Progenitor cell of endocrine pancreas (in vitro differentiated cells): ENCODE results near the gene GLCE. TPM values are rescaled to one million over a fixed set of nuclear protein-coding genes. Genes with fewer than 3 reads are reported as not detected.

ENCODE experiments used
- DNase-seq: peaks from one replicate; pipeline ENCODE4 v3.0.0; 2021; ENCODE audit warnings: low spot score; ENCODE audit not compliant: unreplicated experiment
- H3K27ac Mint-ChIP-seq: 2 replicates; pipeline ENCODE4 v1.8.0; 2021; ENCODE audit warnings: mild to moderate bottlenecking, moderate library complexity, mixed read lengths
- H3K27me3 Mint-ChIP-seq: 2 replicates; pipeline ENCODE4 v1.8.0; 2021; ENCODE audit warnings: mixed read lengths
- H3K36me3 Mint-ChIP-seq: 2 replicates; pipeline ENCODE4 v1.8.0; 2022; ENCODE audit warnings: mixed read lengths; ENCODE audit not compliant: insufficient read depth
- H3K4me1 Mint-ChIP-seq: 2 replicates; pipeline ENCODE4 v1.8.0; 2021; ENCODE audit warnings: low read depth, mixed read lengths
- H3K4me3 Mint-ChIP-seq: 2 replicates; pipeline ENCODE4 v1.8.0; 2021; ENCODE audit warnings: low read depth, mild to moderate bottlenecking, moderate library complexity, mixed read lengths
- H3K9me3 Mint-ChIP-seq: 2 replicates; pipeline ENCODE4 v1.8.0; 2021; ENCODE audit warnings: low read depth, mixed read lengths
- total RNA-seq: library from RNA; stranded (reverse); gene quantifications from 2 replicates; pipeline ENCODE4 v1.2.1, GENCODE V29; 2021
- TF ChIP-seq, protein P1 (sequence below): fragments of 200-600 bp; sonication (generic); IDR thresholded peaks from one replicate; pipeline ENCODE4 v1.5.0; 2021; ENCODE audit warnings: antibody characterized with exemption, mild to moderate bottlenecking; ENCODE audit not compliant: unreplicated experiment

The GLCE gene
- total RNA-seq, 1 donor from 2014 or later: 18.0 TPM

DNA sequence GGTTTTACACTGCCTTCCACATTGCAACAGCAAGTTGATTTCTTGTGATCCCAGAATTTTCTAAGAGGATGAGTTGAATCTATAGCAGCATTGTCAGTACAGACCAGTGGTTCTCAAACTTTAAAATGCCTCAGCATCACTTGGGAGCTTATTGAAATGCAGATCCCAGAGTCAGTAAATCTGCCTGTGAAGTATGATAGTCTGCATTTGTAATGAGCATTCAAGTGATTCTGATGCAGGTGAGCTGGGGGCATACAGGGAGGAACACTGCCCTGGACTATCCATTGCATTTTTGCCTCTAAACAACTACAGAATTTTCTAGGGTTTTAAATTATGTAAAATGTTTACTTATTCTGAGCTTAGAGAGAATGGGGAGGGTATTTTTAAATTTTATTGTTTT, 110.8 kb downstream of the GLCE start:
- H3K4me3 Mint-ChIP-seq: no peak overlapping the region
- H3K27me3 Mint-ChIP-seq: peaks cover 3% of the 10 kb centered on the region
- H3K27ac Mint-ChIP-seq: no peak overlapping the region
- no peaks in the 10 kb centered on the region for H3K9me3 Mint-ChIP-seq
- no peak for DNase-seq
- H3K36me3 Mint-ChIP-seq: no peaks in the 10 kb centered on the region
- peaks cover 5% of the 10 kb centered on the region for H3K4me1 Mint-ChIP-seq
- TF ChIP-seq, protein P1, sequence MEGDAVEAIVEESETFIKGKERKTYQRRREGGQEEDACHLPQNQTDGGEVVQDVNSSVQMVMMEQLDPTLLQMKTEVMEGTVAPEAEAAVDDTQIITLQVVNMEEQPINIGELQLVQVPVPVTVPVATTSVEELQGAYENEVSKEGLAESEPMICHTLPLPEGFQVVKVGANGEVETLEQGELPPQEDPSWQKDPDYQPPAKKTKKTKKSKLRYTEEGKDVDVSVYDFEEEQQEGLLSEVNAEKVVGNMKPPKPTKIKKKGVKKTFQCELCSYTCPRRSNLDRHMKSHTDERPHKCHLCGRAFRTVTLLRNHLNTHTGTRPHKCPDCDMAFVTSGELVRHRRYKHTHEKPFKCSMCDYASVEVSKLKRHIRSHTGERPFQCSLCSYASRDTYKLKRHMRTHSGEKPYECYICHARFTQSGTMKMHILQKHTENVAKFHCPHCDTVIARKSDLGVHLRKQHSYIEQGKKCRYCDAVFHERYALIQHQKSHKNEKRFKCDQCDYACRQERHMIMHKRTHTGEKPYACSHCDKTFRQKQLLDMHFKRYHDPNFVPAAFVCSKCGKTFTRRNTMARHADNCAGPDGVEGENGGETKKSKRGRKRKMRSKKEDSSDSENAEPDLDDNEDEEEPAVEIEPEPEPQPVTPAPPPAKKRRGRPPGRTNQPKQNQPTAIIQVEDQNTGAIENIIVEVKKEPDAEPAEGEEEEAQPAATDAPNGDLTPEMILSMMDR: no peak

DNA sequence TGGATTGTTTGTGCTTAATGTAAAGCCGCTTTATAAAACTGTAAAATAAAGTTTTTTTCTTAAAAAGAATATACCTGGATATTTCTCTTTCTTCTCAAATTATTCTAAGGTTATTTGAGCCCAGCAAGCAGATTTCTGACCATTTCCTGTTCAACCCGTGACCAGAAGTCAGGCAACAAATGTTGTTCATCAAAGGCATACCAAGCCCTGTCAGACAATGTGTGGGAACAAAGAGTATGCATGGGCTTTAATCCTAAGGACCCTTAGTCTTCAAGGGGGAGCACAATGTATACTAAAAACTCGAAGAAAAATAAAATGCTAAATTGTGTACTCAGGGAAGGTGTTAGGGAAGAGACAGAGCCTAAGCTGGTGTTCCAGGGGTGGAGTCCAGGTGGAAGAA, 111.7 kb downstream of the GLCE start:
- peaks cover 6% of the 10 kb centered on the region for H3K4me1 Mint-ChIP-seq
- H3K27ac Mint-ChIP-seq: no peak overlapping the region
- no peaks in the 10 kb centered on the region for H3K36me3 Mint-ChIP-seq
- no peak overlapping the region for H3K4me3 Mint-ChIP-seq
- DNase-seq: no peak
- H3K9me3 Mint-ChIP-seq: no peaks in the 10 kb centered on the region
- TF ChIP-seq, protein P1: no peak
- peaks cover 4% of the 10 kb centered on the region for H3K27me3 Mint-ChIP-seq

DNA sequence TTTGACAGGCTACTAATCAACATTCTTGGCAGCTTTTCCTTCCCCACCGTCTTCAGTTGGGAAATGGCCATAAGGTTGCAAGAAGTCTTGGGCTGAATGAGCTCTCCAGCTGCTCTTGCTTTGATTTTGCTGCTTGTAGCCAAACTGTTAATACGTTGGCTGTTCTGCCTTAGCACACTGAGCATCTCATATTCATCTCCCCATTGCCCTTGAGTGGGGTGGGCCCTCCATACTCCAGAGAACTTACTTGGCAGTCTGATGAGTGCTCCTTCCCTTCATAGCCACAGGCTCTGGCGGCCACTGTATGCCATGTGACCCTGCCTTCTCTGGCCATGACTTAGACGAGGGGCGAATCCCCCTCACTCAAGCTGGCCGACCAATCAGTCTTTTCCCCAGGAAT, 112.5 kb downstream of the GLCE start:
- H3K36me3 Mint-ChIP-seq: no peaks in the 10 kb centered on the region
- peaks cover 4% of the 10 kb centered on the region for H3K27me3 Mint-ChIP-seq
- TF ChIP-seq, protein P1: no peak
- H3K9me3 Mint-ChIP-seq: no peaks in the 10 kb centered on the region
- no peak overlapping the region for H3K4me3 Mint-ChIP-seq
- no peak for DNase-seq
- peaks cover 6% of the 10 kb centered on the region for H3K4me1 Mint-ChIP-seq
- no peak overlapping the region for H3K27ac Mint-ChIP-seq

DNA sequence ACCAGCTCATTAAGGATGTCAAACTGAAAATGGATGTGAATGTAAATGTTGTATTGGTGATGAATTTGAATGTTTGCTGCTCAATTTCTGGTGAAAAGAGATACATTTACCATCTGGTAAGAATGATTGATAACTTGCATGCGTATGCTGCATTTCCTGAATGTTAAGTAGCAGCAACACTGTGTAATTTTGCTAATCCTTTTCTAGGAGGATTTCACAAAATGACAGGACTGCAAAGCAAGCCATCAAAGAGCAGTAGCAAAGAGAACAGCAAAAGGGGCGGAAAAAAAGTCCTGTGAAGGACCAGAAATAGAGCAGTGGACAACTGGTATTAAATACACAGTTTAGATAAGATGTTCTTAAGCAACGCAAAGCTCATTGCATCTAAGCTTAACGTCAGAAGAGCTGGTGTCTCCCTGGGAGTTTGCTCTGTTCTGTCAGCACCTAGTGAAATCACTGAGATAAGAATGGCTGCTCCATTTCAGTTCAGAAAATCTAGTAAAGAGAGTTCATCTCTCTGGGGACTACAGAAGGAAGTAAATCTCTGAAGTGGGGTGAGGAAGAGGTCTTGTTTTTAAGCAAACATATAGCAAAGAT, 114.7 kb downstream of the GLCE start:
- Mint-ChIP-seq H3K4me3 (no peak overlapping the region), H3K36me3 (no peaks in the 10 kb centered on the region), H3K27ac (no peak overlapping the region), H3K9me3 (no peaks in the 10 kb centered on the region), H3K27me3 (peaks cover 4% of the 10 kb centered on the region), H3K4me1 (peaks cover 6% of the 10 kb centered on the region)
- DNase-seq: no peak
- TF ChIP-seq, protein P1: no peak

DNA sequence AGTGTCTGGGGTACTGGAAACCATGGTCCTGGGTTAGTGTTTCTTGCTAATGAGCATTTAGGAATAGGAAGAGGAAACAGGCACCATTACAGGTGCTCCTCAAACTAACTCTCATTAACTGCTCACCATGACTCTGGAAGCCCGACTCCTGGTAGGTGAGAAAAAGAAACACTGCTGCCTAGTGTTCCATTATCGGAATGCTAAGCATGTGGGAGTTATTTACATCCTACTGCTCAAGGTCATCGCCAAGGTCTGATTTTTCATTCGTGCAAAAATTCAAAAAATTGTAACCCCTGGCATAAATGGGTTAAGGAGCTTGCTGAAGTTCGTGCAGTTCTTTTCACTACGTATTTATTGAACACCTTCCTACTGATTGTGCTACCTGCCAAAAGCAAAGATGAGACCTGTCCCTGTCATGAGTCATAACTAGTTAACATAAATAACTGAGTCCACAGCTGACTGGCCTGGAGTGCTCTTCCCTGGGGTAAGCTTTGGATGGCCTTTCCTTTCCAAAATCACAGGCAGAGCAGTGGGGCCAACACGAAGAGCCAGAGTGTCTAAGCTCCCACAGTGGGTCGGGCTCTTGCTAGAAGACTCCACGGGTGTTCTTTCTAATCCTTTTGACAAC, 115.6 kb downstream of the GLCE start:
- H3K4me1 Mint-ChIP-seq: peaks cover 6% of the 10 kb centered on the region
- TF ChIP-seq, protein P1: no peak

More for the DNA sequence above, 115.6 kb downstream of the GLCE start:
- no peak for DNase-seq
- peaks cover 9% of the 10 kb centered on the region for H3K27me3 Mint-ChIP-seq
- H3K9me3 Mint-ChIP-seq: no peaks in the 10 kb centered on the region
- H3K4me3 Mint-ChIP-seq: no peak overlapping the region
- no peak overlapping the region for H3K27ac Mint-ChIP-seq
- no peaks in the 10 kb centered on the region for H3K36me3 Mint-ChIP-seq
